ENCODE results near the gene TMEM119. TPM values are rescaled to one million over a fixed set of nuclear protein-coding genes. Genes with fewer than 3 reads are reported as not detected.

TMEM119 gene
- total RNA-seq, 1 experiment from 2014 or later: not detected

DNA sequence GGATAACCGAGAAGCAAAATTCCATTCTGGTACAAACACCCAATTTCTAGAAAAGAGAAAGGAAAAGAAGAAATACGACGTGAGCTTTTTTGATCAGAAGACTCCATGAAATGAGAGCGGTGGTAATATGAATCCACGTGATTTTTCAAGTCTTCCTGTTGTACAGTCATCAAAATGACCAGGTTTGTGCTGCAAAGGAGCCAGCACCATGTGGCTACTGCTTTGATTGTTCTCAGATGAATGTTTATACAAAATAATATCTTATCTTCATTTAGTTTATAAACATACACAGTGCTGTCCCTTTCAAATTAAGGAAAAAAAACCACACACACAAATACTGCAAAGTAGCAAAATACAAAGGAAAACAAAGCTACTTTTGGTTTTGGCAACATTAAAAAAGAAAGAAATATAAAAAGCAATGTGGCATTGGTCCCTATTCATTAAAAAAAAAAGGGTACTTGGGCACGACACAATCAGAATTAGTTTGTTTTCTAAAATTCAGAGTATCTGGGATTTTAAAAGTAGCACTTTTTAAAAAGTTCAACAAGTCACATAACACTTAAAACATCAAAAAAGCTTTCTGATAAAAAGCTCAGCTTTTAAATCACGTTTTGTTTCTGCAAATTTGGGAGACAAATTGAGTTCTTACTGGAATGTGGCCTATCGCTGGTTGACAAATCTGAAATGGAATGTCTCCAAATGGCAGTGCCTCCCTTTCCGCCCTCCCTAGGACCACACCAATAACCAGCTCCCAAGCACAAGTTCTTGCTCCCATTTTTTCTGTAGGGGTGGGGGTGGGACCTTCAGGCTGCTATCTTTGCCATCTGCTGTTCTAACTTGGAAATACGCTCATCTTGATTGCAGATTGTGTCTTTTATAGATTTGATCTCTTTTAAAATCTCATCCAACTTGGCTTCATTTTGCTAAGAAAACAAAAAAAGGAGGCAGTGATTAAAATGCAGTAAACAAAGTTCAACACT lies 49.0 kb upstream of the TMEM119 start:
- ChIA-PET CTCF (no interaction called here), POLR2A (no interaction called here)
- TF ChIP-seq, protein P1, sequence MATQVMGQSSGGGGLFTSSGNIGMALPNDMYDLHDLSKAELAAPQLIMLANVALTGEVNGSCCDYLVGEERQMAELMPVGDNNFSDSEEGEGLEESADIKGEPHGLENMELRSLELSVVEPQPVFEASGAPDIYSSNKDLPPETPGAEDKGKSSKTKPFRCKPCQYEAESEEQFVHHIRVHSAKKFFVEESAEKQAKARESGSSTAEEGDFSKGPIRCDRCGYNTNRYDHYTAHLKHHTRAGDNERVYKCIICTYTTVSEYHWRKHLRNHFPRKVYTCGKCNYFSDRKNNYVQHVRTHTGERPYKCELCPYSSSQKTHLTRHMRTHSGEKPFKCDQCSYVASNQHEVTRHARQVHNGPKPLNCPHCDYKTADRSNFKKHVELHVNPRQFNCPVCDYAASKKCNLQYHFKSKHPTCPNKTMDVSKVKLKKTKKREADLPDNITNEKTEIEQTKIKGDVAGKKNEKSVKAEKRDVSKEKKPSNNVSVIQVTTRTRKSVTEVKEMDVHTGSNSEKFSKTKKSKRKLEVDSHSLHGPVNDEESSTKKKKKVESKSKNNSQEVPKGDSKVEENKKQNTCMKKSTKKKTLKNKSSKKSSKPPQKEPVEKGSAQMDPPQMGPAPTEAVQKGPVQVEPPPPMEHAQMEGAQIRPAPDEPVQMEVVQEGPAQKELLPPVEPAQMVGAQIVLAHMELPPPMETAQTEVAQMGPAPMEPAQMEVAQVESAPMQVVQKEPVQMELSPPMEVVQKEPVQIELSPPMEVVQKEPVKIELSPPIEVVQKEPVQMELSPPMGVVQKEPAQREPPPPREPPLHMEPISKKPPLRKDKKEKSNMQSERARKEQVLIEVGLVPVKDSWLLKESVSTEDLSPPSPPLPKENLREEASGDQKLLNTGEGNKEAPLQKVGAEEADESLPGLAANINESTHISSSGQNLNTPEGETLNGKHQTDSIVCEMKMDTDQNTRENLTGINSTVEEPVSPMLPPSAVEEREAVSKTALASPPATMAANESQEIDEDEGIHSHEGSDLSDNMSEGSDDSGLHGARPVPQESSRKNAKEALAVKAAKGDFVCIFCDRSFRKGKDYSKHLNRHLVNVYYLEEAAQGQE (IDR thresholded peaks at IDR 0.05; ENCODE audit: insufficient read depth in 1 of 2, low read depth in 2 of 2, low read length in 1 of 2): no peak
- TF ChIP-seq POLR2AphosphoS5 (IDR thresholded peaks at IDR 0.05; ENCODE audit: low read depth, low read length) (no peak), SIN3A (IDR thresholded peaks at IDR 0.05; ENCODE audit: borderline replicate concordance, insufficient read depth, low read depth, low read length) (no peak), TCF7L2 (IDR thresholded peaks at IDR 0.05; ENCODE audit: low read depth, low read length) (no peak), CTCF (IDR thresholded peaks at IDR 0.05) (no peak)
- H3K4me1 ChIP-seq (ENCODE audit: control insufficient read depth, insufficient read depth, low read length): peaks cover 3% of the 10 kb centered on the region; the same call in 1 of the 2 replicates
- H3K9me3 ChIP-seq (ENCODE audit: control insufficient read depth, insufficient read depth, low read depth, low read length): no peaks in the 10 kb centered on the region
- no peak overlapping the region for H3K4me3 ChIP-seq (ENCODE audit: low read depth in 2 of 2, low read length in 2 of 2)
- no peak overlapping the region for H3K27ac ChIP-seq (ENCODE audit: low read length)
- in situ Hi-C loops (cut with HindIII; ENCODE audit: low pct_unique_long_range_greater_than_20kb, low sequenced_read_pairs): no loop called here
- no peaks in the 10 kb centered on the region for H3K27me3 ChIP-seq (ENCODE audit: control insufficient read depth, insufficient read depth, low read length)
- DNase-seq (ENCODE audit: low read depth, low spot score) (no peak), ATAC-seq (no peak)
- no TSS peak for BruUV-seq (replicated peaks)
- H3K36me3 ChIP-seq (ENCODE audit: control insufficient read depth, insufficient read depth, low read length): peaks cover 10% of the 10 kb centered on the region
- intact Hi-C loops (cut with micrococcal nuclease; ENCODE audit: unreplicated experiment): no loop called here

DNA sequence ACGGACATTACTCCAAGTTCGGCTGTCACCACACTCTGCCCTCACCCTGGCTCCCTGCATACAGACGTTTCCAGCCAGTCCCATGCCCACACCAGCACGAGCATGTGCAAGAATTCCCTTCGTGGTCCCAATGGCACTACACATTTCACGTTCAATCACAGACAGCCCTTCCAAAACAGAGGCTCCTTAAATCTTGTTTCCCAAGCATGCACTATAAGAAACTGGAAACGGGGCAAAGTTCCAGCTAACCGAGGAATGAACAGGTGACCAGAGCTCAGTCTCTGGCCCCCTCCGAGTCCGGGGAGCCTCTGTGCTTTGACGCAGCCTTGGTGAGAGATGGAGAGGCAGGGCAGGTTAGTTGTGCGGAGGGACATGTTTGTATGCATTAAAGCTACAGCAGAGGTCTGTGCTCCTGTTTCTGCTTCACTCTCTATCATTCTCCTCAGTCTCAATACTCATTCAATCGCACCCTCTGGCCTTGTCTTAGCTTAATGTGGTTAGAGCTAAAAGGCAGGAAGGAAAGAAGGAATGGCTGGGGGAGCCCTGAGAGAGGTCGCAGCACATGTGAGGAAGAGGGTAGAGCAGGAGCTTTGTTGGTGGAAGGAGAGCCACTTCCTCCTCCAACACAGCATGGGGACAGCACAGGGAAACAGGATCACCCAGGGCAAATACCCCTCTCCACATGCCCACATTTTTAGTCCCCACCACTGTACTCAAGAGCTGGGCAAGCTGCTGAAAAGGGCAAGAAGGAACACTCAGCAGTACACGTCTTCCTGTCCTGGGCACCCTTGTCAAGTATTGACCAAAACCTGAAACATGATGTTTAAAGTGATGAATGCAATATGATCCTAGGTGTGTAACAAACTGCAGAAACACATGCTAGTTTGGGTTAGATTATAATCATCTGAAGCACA lies 48.1 kb upstream of the TMEM119 start:
- Histone ChIP-seq H3K4me3 (ENCODE audit: low read depth in 2 of 2, low read length in 2 of 2) (no peak overlapping the region), H3K27me3 (ENCODE audit: control insufficient read depth, insufficient read depth, low read length) (no peaks in the 10 kb centered on the region), H3K27ac (ENCODE audit: low read length) (no peak overlapping the region), H3K36me3 (ENCODE audit: control insufficient read depth, insufficient read depth, low read length) (peaks cover 10% of the 10 kb centered on the region; the same call in 1 of the 2 replicates), H3K9me3 (ENCODE audit: control insufficient read depth, insufficient read depth, low read depth, low read length) (no peaks in the 10 kb centered on the region), H3K4me1 (ENCODE audit: control insufficient read depth, insufficient read depth, low read length) (peaks cover 3% of the 10 kb centered on the region; the same call in 1 of the 2 replicates)
- ChIA-PET CTCF (no interaction called here), POLR2A (interaction anchor here (0.7 kb wide), 1 partner anchor 145 kb away, joined by 11 read pairs; no protein-coding TSS in a partner anchor)
- ATAC-seq: no peak
- in situ Hi-C loops (cut with HindIII; ENCODE audit: low pct_unique_long_range_greater_than_20kb, low sequenced_read_pairs) (no loop called here), intact Hi-C loops (cut with micrococcal nuclease; ENCODE audit: unreplicated experiment) (no loop called here)
- DNase-seq (ENCODE audit: low read depth, low spot score): no peak
- BruUV-seq (replicated peaks): no TSS peak
- TF ChIP-seq, protein P1 (IDR thresholded peaks at IDR 0.05; ENCODE audit: insufficient read depth in 1 of 2, low read depth in 2 of 2, low read length in 1 of 2): no peak
- no peak for TF ChIP-seq CTCF (IDR thresholded peaks at IDR 0.05)
- no peak for TF ChIP-seq TCF7L2 (IDR thresholded peaks at IDR 0.05; ENCODE audit: low read depth, low read length)
- TF ChIP-seq POLR2AphosphoS5 (IDR thresholded peaks at IDR 0.05; ENCODE audit: low read depth, low read length): no peak
- no peak for TF ChIP-seq SIN3A (IDR thresholded peaks at IDR 0.05; ENCODE audit: borderline replicate concordance, insufficient read depth, low read depth, low read length)

All from Panc1 (cell line).